D721Med (cell line): ENCODE data around the gene CTNNA2.

Source experiments
- DNase-seq: peaks from one replicate; pipeline ENCODE4 v3.0.0; 2011; ENCODE audit warnings: low spot score; ENCODE audit not compliant: insufficient read length
- FAIRE-seq: peaks from 2 replicates; lab custom pipeline; 2011; peaks lifted over from hg19 to GRCh38; lab: Jason Lieb, UNC
- TF ChIP-seq, protein P1 (sequence below): IDR thresholded peaks from 2 replicates; pipeline ENCODE4 v1.5.1; 2012; ENCODE audit warnings: mild to moderate bottlenecking, control low read depth; ENCODE audit not compliant: insufficient read depth; ENCODE audit errors: missing control alignments

Gene CTNNA2

DNA sequence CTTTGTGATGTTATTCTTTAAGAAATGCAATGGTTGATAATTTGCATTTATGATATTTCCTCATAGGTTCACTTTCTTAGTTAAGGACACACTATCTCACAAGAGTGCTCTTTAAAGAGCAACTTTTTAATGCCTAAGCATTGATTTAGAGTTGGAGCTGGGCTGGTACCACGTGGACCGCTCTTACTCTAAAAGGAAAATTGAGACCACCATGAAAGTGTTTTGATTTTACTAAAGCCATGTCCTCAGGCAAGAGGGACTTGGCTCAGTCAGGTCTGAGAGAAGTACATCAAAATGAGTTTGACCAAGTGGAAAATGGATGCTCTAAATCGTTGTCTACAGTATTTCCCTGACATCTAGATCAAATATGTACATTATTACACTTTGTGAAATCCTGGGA is 489.3 kb downstream of the CTNNA2 start:
- TF ChIP-seq, protein P1, sequence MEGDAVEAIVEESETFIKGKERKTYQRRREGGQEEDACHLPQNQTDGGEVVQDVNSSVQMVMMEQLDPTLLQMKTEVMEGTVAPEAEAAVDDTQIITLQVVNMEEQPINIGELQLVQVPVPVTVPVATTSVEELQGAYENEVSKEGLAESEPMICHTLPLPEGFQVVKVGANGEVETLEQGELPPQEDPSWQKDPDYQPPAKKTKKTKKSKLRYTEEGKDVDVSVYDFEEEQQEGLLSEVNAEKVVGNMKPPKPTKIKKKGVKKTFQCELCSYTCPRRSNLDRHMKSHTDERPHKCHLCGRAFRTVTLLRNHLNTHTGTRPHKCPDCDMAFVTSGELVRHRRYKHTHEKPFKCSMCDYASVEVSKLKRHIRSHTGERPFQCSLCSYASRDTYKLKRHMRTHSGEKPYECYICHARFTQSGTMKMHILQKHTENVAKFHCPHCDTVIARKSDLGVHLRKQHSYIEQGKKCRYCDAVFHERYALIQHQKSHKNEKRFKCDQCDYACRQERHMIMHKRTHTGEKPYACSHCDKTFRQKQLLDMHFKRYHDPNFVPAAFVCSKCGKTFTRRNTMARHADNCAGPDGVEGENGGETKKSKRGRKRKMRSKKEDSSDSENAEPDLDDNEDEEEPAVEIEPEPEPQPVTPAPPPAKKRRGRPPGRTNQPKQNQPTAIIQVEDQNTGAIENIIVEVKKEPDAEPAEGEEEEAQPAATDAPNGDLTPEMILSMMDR: no peak
- FAIRE-seq (no peak), DNase-seq (no peak)

DNA sequence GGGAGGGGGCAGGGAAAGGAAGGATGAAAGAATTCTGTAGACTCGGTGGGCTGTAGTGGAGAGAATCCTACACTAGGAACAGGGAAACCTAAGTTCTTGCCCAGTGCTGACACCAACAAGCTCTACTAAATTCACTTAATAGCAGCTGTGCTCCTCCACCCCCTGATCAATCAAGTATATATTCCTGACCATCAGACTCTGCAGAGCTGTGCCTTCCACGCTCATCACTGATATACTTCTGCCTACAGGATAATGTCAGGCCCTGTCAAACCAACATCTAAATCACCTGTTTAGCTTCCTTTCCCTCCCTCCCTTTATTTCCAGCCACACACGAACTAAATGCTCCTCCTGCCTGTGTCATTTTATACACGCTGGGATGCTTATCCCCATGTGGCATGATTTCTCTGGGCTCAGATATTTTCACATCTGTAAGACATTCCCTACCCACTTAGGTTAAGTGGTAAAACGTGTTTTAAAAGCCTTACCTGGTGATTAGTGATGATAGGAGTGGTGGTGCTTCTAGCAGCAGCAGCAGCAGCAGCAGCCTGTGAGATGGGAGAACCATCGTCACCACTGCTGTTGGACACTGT is 489.8 kb downstream of the CTNNA2 start:
- no peak for DNase-seq
- no peak for FAIRE-seq

DNA sequence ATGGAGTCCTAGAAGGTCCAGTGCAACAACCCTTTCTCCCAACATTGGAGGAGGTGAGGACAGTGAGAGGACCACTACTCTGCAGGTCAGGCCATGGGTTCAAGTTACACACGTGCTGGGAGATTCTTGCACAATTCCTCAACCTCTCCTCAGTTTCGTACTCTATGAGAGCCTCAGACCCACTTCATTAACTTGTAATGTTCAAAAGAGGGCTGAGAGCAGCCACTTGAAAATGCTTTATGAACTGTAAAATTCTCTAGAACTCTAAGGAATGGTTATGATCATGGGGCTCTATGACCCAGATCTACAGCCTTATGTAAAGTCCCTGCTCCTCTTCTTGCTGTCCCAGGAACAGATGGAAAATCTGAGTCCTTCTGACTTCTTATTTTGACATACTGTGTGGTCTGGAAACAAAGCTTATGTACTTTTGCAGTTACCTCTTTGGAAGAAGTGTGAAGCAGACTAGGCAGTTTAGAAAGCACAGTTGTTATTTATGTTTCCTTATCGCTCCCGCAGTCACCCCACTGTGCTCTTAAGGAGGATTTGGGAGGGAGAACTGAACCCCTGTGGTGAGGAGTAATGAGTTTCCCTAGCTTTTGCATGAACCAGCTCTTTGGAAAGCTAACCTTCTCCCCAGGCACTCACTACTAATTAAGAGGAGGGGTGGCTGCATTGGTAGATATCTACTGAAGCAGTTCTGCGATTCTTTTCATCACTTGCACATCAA is 495.1 kb downstream of the CTNNA2 start:
- DNase-seq (no peak), FAIRE-seq (no peak)
- TF ChIP-seq, protein P1: no peak

More for the DNA sequence above, 489.8 kb downstream of the CTNNA2 start:
- TF ChIP-seq, protein P1: no peak

DNA sequence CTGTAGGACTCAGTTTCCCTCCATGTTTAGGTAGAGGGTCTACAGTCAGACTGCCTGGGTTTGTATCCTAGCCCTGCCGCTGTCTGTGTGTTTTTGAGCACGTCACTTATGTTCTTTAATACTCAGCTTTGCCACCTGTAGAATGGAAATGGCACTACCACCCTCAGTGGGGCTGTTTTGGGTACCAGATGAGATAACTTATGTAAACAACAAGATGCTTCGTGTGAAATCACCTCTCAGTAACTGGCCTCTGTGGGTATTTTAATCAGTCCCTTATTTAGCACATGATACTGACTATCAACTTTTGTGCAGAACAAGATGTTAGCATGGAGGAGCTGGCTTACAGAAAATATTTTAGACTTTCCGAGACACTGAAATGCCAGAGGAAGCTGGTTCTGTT is 495.7 kb downstream of the CTNNA2 start:
- no peak for FAIRE-seq
- TF ChIP-seq, protein P1: no peak
- no peak for DNase-seq

DNA sequence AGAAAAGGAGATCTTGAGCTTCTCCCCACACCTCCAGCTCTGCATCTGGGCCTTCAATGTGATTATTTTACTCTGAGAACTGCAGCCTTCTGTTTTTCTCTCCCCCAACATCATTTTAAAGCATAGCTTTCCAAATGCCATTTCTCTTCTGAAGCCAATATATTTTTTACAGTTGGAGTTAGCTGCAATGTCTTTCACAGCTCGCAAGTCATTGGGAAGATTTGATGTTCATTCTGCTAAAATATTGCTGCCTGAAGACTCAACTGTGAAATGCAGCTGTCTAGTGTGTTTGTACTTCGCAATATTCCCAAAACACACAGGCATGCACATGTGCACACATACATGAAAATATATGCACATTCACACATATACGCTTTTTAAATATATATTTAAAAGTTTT is 496.4 kb downstream of the CTNNA2 start:
- TF ChIP-seq, protein P1: no peak
- FAIRE-seq: no peak
- DNase-seq: no peak

DNA sequence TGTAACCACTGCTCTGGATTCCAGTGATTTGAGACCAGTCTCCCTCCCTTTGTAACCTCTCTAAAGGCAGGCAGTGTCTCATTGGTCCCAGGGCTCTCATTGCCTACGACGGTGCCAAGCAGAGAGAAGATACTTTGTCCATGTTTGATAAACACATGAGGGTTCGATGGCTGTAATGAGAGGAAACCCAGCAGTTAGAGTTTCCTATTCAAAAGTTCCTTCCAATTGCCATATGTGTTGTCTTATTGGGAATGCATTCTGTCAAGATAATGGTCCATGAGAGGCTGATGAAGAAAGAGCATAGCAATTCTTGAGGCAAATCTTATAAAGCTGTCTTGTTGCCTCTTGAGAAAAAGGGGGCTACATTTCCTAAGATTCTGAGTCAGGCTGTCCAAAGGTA is 499.2 kb downstream of the CTNNA2 start:
- FAIRE-seq (no peak), DNase-seq (no peak)
- TF ChIP-seq, protein P1: no peak

DNA sequence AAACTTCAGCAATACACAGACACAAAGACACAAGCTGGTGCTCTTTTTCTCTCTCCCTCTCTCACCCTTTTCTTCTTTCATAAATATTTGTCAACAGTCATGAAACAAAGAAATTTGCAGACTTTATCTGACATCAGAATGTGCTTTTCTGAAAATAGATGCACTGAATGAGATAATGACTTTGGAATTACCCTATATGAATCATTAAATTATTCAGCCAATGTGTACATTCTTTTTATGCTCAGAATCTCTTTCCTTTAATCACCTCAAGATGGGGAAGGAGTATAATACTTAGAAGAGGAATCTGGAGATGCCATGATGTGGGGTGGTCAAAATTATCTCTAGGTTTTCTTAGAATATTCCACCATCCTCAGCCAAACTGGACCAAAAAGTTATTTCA is 501.8 kb downstream of the CTNNA2 start:
- no peak for DNase-seq
- TF ChIP-seq, protein P1: no peak

More for the DNA sequence above, 501.8 kb downstream of the CTNNA2 start:
- FAIRE-seq: no peak
